Parathyroid adenoma (tissue), 2 donors: ENCODE measurements around the gene CHFR.

Experiments
- H2AFZ ChIP-seq: fragments of 300-600 bp; sonication (generic); one replicate; pipeline ENCODE4 v1.7.0; 2017; ENCODE audit warnings: antibody characterized with exemption, mild to moderate bottlenecking
- H3K27ac ChIP-seq: fragments of 300-600 bp; sonication (generic); one replicate; pipeline ENCODE4 v1.7.0; 2017
- H3K27me3 ChIP-seq: fragments of 300-600 bp; sonication (generic); one replicate; pipeline ENCODE4 v1.7.0; 2017; ENCODE audit warnings: low read length; ENCODE audit not compliant: control insufficient read depth, insufficient read depth
- H3K36me3 ChIP-seq: fragments of 300-600 bp; sonication (generic); one replicate; pipeline ENCODE4 v1.7.0; 2017; ENCODE audit warnings: low read length; ENCODE audit not compliant: control insufficient read depth, insufficient read depth
- H3K4me1 ChIP-seq: fragments of 300-600 bp; sonication (generic); one replicate; pipeline ENCODE4 v1.7.0; 2017; ENCODE audit warnings: control low read depth
- H3K4me2 ChIP-seq: fragments of 300-600 bp; sonication (generic); one replicate; pipeline ENCODE4 v1.7.0; 2017; ENCODE audit warnings: low read length
- H3K4me3 ChIP-seq: fragments of 300-600 bp; sonication (generic); one replicate; pipeline ENCODE4 v1.7.0; 2017; ENCODE audit warnings: low read depth, low read length
- H3K79me2 ChIP-seq: fragments of 300-600 bp; sonication (generic); one replicate; pipeline ENCODE4 v1.7.0; 2017; ENCODE audit warnings: control low read depth
- H3K9ac ChIP-seq: fragments of 300-600 bp; sonication (generic); one replicate; pipeline ENCODE4 v1.7.0; 2017; ENCODE audit warnings: mild to moderate bottlenecking
- H3K9me3 ChIP-seq: fragments of 300-600 bp; sonication (generic); one replicate; pipeline ENCODE4 v1.7.0; 2017; ENCODE audit warnings: low read length; ENCODE audit not compliant: control insufficient read depth
- TF ChIP-seq, protein P1 (sequence below): fragments of 300-600 bp; sonication (generic); IDR thresholded peaks from one replicate; pipeline ENCODE4 v1.7.0; 2017; ENCODE audit warnings: antibody characterized with exemption, mild to moderate bottlenecking
- donor health status: primary hyperparathyroidism.

CHFR gene

DNA sequence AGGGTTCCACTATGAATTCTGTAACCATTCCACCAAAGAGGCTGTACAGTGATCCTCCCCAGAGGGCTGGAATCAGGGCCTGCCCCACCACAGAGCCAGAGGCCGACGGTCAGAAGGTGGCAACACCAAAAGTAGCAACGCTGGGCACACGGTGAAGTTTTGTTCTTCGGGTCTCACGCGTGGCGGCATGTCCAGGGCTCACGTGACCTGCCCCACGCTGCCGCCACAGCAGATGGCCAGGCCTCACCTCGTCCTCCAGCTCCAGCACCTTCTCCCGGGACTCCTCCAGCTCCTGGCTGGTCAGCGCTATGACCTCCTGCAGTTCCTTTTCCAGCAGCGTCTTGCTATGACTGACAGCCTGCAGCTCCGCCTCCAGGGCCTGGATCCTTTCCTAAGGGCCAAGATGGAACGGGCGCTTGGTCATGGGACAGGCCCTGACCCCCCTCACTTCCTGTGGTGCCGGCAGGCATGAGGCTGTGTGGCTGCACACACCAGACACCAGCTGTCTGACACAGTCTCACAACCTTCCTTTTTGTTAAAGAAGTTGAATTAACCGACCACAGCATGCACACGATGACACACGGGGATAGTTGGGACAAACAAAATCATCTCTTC is 103.4 kb downstream of the CHFR start:
- H3K36me3 ChIP-seq: no peaks in the 10 kb centered on the region
- H3K79me2 ChIP-seq: peaks cover 3% of the 10 kb centered on the region
- H2AFZ ChIP-seq: no peak overlapping the region
- TF ChIP-seq, protein P1, sequence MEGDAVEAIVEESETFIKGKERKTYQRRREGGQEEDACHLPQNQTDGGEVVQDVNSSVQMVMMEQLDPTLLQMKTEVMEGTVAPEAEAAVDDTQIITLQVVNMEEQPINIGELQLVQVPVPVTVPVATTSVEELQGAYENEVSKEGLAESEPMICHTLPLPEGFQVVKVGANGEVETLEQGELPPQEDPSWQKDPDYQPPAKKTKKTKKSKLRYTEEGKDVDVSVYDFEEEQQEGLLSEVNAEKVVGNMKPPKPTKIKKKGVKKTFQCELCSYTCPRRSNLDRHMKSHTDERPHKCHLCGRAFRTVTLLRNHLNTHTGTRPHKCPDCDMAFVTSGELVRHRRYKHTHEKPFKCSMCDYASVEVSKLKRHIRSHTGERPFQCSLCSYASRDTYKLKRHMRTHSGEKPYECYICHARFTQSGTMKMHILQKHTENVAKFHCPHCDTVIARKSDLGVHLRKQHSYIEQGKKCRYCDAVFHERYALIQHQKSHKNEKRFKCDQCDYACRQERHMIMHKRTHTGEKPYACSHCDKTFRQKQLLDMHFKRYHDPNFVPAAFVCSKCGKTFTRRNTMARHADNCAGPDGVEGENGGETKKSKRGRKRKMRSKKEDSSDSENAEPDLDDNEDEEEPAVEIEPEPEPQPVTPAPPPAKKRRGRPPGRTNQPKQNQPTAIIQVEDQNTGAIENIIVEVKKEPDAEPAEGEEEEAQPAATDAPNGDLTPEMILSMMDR: no peak
- no peak overlapping the region for H3K9ac ChIP-seq
- no peaks in the 10 kb centered on the region for H3K27me3 ChIP-seq
- no peak overlapping the region for H3K27ac ChIP-seq
- no peaks in the 10 kb centered on the region for H3K4me1 ChIP-seq
- H3K4me2 ChIP-seq: no peak overlapping the region
- no peaks in the 10 kb centered on the region for H3K9me3 ChIP-seq
- H3K4me3 ChIP-seq: no peak overlapping the region
